Loucy (cell line): ENCODE results near the gene ZNF493.

Experiments used
- EZH2phosphoT487 ChIP-seq: fragments of 200-600 bp; IDR thresholded peaks from 2 replicates; pipeline ENCODE4 v1.6.1; 2018; ENCODE audit warnings: antibody characterized with exemption, mild to moderate bottlenecking, moderate library complexity, borderline replicate concordance
- TF ChIP-seq, protein P1 (sequence below): fragments of 200-600 bp; sonication (generic); conservative IDR thresholded peaks from 2 replicates; pipeline ENCODE4 v1.5.1; 2014; ENCODE audit warnings: mild to moderate bottlenecking, antibody characterized with exemption, low read length

DNA sequence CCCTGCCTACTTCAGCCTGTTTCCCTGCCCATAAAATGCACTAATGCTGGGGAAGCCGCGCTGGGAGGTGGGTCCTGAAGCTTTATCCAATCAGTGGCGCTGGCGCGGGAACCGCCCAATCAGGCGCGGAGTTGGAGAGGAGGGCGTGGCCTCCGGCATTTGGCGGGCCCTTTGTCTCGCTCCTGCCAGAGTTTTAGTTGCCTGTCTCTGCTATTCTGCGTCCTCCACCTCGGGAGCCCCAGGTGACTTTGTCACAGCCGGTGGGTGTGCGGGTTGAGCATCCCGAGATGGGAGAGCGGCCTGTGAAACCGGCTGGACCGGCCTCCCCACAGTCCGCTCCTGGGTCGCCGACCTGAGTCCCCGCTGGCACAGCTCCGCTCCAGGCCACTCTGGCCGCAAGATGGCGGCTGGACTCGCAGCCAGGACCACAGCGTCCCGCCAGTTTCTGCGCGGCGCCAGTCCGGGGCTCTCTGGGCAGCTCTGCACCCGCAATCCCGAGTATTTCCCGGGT lies 77.8 kb downstream of the ZNF493 start:
- TF ChIP-seq, protein P1, sequence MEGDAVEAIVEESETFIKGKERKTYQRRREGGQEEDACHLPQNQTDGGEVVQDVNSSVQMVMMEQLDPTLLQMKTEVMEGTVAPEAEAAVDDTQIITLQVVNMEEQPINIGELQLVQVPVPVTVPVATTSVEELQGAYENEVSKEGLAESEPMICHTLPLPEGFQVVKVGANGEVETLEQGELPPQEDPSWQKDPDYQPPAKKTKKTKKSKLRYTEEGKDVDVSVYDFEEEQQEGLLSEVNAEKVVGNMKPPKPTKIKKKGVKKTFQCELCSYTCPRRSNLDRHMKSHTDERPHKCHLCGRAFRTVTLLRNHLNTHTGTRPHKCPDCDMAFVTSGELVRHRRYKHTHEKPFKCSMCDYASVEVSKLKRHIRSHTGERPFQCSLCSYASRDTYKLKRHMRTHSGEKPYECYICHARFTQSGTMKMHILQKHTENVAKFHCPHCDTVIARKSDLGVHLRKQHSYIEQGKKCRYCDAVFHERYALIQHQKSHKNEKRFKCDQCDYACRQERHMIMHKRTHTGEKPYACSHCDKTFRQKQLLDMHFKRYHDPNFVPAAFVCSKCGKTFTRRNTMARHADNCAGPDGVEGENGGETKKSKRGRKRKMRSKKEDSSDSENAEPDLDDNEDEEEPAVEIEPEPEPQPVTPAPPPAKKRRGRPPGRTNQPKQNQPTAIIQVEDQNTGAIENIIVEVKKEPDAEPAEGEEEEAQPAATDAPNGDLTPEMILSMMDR, result no peak
- TF ChIP-seq EZH2phosphoT487, result no peak
